Neural cell (in vitro differentiated cells): ENCODE results near the gene TBX20.

Experiments
- CTCF ChIP-seq: fragments of 450-650 bp; IDR thresholded peaks from 2 replicates; pipeline ENCODE4 v1.5.1; 2014; ENCODE audit warnings: antibody characterized with exemption, mild to moderate bottlenecking, moderate library complexity; ENCODE audit not compliant: poor library complexity, severe bottlenecking
- TAF1 ChIP-seq: IDR thresholded peaks from 2 replicates; pipeline ENCODE4 v1.6.1; 2012; ENCODE audit warnings: low read depth

- TF ChIP-seq TAF1 (no peak), CTCF (no peak)
Observed at GRCh38 chr7:35280902-35281301, 27.0 kb upstream of the TBX20 start.
